ENCODE data around the gene SERPING1. TPM values are rescaled to one million over a fixed set of nuclear protein-coding genes. Genes with fewer than 3 reads are reported as not detected.

Gene SERPING1
- total RNA-seq, 1 experiment from 2014 or later, result 5.2 TPM

GRCh38 chr11:57647960-57648800 is 50.7 kb downstream of the SERPING1 start:
- Histone ChIP-seq H3K9me3 (ENCODE audit: low read depth, low read length, poor library complexity, severe bottlenecking) (no peaks in the 10 kb centered on the region), H3K36me3 (ENCODE audit: insufficient read depth, low read length, poor library complexity, severe bottlenecking) (no peaks in the 10 kb centered on the region), H3K4me1 (ENCODE audit: insufficient read depth, low read length, poor library complexity, severe bottlenecking) (peaks cover 45% of the 10 kb centered on the region), H3K27me3 (replicated peaks; ENCODE audit: insufficient read depth, low read depth, low read length, poor library complexity) (peaks cover 19% of the 10 kb centered on the region), H3K27ac (ENCODE audit: low read depth, low read length, poor library complexity, severe bottlenecking) (no peak overlapping the region), H3K4me3 (ENCODE audit: low read depth, low read length, poor library complexity, severe bottlenecking) (peak overlapping the region; percentile 40)
- DNase-seq (ENCODE audit: low spot score), result peak; percentile 40
- BruUV-seq (replicated peaks), result no TSS peak
- ChIA-PET POLR2A (ENCODE audit: low non-redundant PET) (interaction anchor here (1.0 kb wide), 1 partner anchor 80 kb away, joined by 5 read pairs; no protein-coding TSS in a partner anchor), CTCF (interaction anchor here (0.6 kb wide), 1 partner anchor 298 kb away, joined by 3 read pairs; no protein-coding TSS in a partner anchor)
- intact Hi-C loops (cut with micrococcal nuclease; ENCODE audit: unreplicated experiment), result loop anchor here (10.0 kb wide), 3 partner anchors 153 to 927 kb away; partner anchors contain the start of genes LPXN and ZFP91
- TF ChIP-seq EZH2 (IDR thresholded peaks at IDR 0.05; ENCODE audit: borderline replicate concordance, low read depth, low read length, poor library complexity, severe bottlenecking) (no peak), CTCF (conservative IDR thresholded peaks at IDR 0.05; ENCODE audit: low read depth, low read length) (no peak)

- DNase-seq (ENCODE audit: low spot score), result peak; percentile 39
- Histone ChIP-seq H3K4me3 (ENCODE audit: low read depth, low read length, poor library complexity, severe bottlenecking) (peak overlapping the region; percentile 40), H3K27ac (ENCODE audit: low read depth, low read length, poor library complexity, severe bottlenecking) (no peak overlapping the region), H3K9me3 (ENCODE audit: low read depth, low read length, poor library complexity, severe bottlenecking) (no peaks in the 10 kb centered on the region), H3K36me3 (ENCODE audit: insufficient read depth, low read length, poor library complexity, severe bottlenecking) (no peaks in the 10 kb centered on the region), H3K4me1 (ENCODE audit: insufficient read depth, low read length, poor library complexity, severe bottlenecking) (peaks cover 45% of the 10 kb centered on the region), H3K27me3 (replicated peaks; ENCODE audit: insufficient read depth, low read depth, low read length, poor library complexity) (peaks cover 19% of the 10 kb centered on the region)
- ChIA-PET POLR2A (ENCODE audit: low non-redundant PET) (no interaction called here), CTCF (interaction anchor here (0.6 kb wide), 1 partner anchor 299 kb away, joined by 3 read pairs; no protein-coding TSS in a partner anchor)
- TF ChIP-seq EZH2 (IDR thresholded peaks at IDR 0.05; ENCODE audit: borderline replicate concordance, low read depth, low read length, poor library complexity, severe bottlenecking), result no peak
- no peak for TF ChIP-seq CTCF (conservative IDR thresholded peaks at IDR 0.05; ENCODE audit: low read depth, low read length)
- intact Hi-C loops (cut with micrococcal nuclease; ENCODE audit: unreplicated experiment), result loop anchor here (10.0 kb wide), 3 partner anchors 154 to 926 kb away; partner anchors contain the start of genes LPXN and ZFP91
- BruUV-seq (replicated peaks), result no TSS peak
Measured at GRCh38 chr11:57648801-57649735, 51.6 kb downstream of the SERPING1 start.

All from A673 (cell line).